Activated CD4-positive, alpha-beta T cell treated with anti-CD3 and anti-CD28 coated beads for 48 hours (primary cell): ENCODE results near the gene ARFRP1.
"Not testable (repeated sequence)": the region's sequence is repeated elsewhere in the genome, so short reads cannot be mapped to it uniquely, and the experiment has no call there.

Experiments
- DNase-seq: peaks from one replicate; pipeline ENCODE4 v3.0.0-alpha.2; 2020

The ARFRP1 gene

DNA sequence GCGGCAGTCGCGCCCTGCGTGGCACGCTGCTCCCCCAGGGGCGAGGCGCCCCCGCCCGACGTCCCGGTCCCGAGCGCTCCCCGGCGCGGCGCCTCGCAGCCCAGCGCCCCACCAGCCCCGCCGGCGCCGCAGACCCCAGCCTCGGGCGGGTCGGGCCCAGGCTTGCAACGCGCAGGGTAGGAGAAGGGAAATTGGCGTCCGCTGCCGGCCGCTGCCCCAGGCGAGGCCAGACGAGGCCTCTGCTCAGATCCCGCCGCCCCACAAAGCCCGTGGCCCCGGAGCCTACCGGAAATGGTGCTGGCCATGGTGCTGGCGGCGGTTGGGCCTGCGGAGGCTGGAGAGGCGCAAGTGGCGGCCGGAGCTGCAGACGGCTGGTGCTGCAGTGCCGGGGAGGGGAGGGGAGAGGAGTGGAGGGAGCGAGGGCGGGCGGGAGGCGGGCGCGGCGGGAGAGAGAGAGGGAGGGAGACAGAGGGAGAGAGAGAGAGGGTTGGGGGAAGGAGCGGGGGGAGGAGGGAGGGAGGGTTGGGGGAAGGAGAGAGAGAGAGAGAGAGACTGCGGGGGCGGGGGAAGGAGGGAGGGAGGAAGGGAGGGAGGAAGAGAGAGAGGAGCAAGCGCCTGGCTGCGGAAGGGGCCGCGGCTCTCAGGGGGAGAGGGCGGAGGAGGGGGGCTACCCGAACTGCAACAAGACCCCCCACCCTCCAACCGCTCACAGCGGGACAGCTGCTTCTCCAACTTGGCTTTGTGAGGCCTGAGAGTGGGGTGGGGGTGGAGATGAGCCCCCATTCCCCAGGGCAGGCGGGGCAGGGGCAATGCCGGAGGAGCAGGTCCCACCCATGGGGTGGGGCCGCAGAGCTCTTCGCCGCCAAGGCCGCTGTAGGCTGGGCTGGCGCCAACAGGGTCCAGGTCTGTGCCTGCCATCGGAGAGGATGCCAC lies 54.5 kb downstream of the ARFRP1 start, which contains the start of gene STMN3:
Gene STMN3, minus strand, starts transcription at position 384 of the 933 bp plus-strand sequence. Its CDS starts 79 bp downstream, at position 305.
- DNase-seq, result peak; percentile 75

GRCh38 chr20:63652192-63652980 lies 55.4 kb downstream of the ARFRP1 start:
- DNase-seq, result no peak

- DNase-seq, result no peak
Observed at GRCh38 chr20:63651942-63652191, 55.9 kb downstream of the ARFRP1 start.

- not testable (repeated sequence) for DNase-seq
Observed at GRCh38 chr20:63650486-63650885, 57.3 kb downstream of the ARFRP1 start.

- no peak for DNase-seq
Observed at GRCh38 chr20:63648895-63649589, 58.7 kb downstream of the ARFRP1 start.
